ENCODE results near the gene MT3.

The MT3 gene

GRCh38 chr16:56623637-56624036 is 34.3 kb downstream of the MT3 start:
- no peaks in the 10 kb centered on the region for H4K20me1 ChIP-seq (ENCODE audit: control insufficient read depth, insufficient read depth, low read depth, low read length)
- TF ChIP-seq EZH2phosphoT487 (IDR thresholded peaks at IDR 0.05; ENCODE audit: borderline replicate concordance, low read length) (no peak), CTCF (IDR thresholded peaks at IDR 0.05; ENCODE audit: low read depth, low read length, poor library complexity, severe bottlenecking) (no peak)
- no peak overlapping the region for H3K4me2 ChIP-seq (ENCODE audit: low read length)
- H3K4me1 ChIP-seq (ENCODE audit: control insufficient read depth, low read length) = no peaks in the 10 kb centered on the region
- no peaks in the 10 kb centered on the region for H3K79me2 ChIP-seq (ENCODE audit: control insufficient read depth, low read length)
- no peak overlapping the region for H3K27ac ChIP-seq (ENCODE audit: low read depth, low read length)
- no peaks in the 10 kb centered on the region for H3K36me3 ChIP-seq (ENCODE audit: control insufficient read depth, low read length)
- H3F3A ChIP-seq (ENCODE audit: control insufficient read depth, insufficient read depth) = no peaks in the 10 kb centered on the region
- H3K9me3 ChIP-seq (ENCODE audit: control insufficient read depth, insufficient read depth, low read length) = no peaks in the 10 kb centered on the region
- H3K27me3 ChIP-seq (ENCODE audit: control insufficient read depth, low read length) = peaks cover 18% of the 10 kb centered on the region
- no peaks in the 10 kb centered on the region for H3K9me2 ChIP-seq (replicated peaks; ENCODE audit: control insufficient read depth, low read length)
- H3K4me3 ChIP-seq (ENCODE audit: low read length) = no peak overlapping the region

DNA sequence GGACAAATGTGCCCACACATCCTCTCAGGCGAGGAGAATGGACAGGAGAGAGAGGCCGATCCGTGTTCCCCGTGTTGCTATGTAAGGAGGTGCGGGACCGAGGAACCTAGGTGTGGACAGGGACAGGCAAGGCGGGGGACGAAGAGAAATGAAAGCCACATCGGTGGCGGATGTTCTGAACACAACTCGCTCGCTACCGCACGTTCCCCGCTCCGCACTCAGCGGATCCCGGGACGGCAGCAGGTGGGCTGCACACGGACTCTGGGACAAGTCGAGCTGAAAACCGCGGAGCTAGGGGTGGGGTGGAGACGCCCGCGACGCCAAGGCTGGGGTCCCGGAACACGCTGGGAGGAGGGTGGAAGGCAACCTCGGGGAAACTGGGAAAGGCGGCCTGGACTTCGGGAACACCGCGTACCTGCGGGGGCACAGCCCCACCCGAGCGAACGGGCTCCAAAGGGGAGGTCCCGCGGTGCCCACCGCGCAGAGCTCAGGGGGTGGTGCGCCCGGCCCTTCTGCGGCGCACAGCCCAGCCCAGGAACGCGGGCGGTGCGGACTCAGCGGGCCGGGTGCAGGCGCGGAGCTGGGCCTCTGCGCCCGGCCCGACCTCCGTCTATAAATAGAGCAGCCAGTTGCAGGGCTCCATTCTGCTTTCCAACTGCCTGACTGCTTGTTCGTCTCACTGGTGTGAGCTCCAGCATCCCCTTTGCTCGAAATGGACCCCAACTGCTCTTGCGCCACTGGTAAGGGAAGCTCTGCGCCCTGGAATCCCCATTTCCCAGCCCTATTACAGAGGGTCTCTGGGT is 36.0 kb downstream of the MT3 start, which contains the start of gene MT1E:
TSS of gene MT1E (plus strand) at position 642 of the 803 bp plus-strand sequence. CDS start at position 713, 71 bp downstream.
- no peak within 1 kb of the TSS for H3K4me2 ChIP-seq (ENCODE audit: low read length)
- no peak within 1 kb of the TSS for H3K27ac ChIP-seq (ENCODE audit: low read depth, low read length)
- H3K4me1 ChIP-seq (ENCODE audit: control insufficient read depth, low read length) = no peaks in the 10 kb centered on the region
- H3K4me3 ChIP-seq (ENCODE audit: low read length) = no peak within 1 kb of the TSS
- no peaks in the 10 kb centered on the region for H3K9me3 ChIP-seq (ENCODE audit: control insufficient read depth, insufficient read depth, low read length)
- no peaks in the 10 kb centered on the region for H4K20me1 ChIP-seq (ENCODE audit: control insufficient read depth, insufficient read depth, low read depth, low read length)
- H3K79me2 ChIP-seq (ENCODE audit: control insufficient read depth, low read length) = no peaks in the 10 kb centered on the region
- TF ChIP-seq CTCF (IDR thresholded peaks at IDR 0.05; ENCODE audit: low read depth, low read length, poor library complexity, severe bottlenecking) = no peak
- no peaks in the 10 kb centered on the region for H3F3A ChIP-seq (ENCODE audit: control insufficient read depth, insufficient read depth)
- no peaks in the 10 kb centered on the region for H3K9me2 ChIP-seq (replicated peaks; ENCODE audit: control insufficient read depth, low read length)
- no peaks in the 10 kb centered on the region for H3K36me3 ChIP-seq (ENCODE audit: control insufficient read depth, low read length)
- H3K27me3 ChIP-seq (ENCODE audit: control insufficient read depth, low read length) = peaks cover 18% of the 10 kb centered on the region

DNA sequence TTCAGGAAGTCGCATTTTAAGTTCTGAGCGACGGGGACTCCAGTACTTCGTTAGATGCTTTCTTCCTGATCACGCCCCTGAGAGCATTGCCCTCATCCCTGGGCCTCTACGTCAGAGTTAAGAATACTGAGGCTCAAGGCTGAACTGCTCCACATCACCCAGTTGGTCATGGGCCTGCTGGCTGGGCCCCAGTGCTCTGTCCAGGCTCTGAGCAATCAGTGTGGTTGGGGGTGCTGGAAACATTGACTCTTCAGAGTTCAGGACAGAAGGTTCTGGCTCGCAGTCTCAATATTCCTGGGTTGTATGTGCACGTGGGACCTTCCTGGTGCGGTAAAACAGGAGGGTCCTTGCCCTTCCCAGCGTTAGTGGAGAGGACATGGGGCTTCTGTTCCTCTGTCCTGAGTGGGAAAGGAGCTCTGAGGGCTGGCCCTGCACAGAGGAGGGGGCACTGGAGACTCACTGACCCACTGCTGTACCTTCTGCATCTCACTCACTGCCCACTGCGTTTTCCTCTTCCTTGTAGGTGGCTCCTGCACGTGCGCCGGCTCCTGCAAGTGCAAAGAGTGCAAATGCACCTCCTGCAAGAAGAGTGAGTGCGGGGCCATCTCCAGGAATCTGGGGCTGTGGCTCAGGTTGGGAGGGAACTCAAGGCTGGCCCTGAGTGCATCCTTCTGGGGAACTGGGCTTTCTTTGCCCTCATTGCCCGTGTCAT is 36.8 kb downstream of the MT3 start:
- H3K79me2 ChIP-seq (ENCODE audit: control insufficient read depth, low read length) = no peaks in the 10 kb centered on the region
- no peaks in the 10 kb centered on the region for H3K9me3 ChIP-seq (ENCODE audit: control insufficient read depth, insufficient read depth, low read length)
- TF ChIP-seq EZH2phosphoT487 (IDR thresholded peaks at IDR 0.05; ENCODE audit: borderline replicate concordance, low read length) (no peak), CTCF (IDR thresholded peaks at IDR 0.05; ENCODE audit: low read depth, low read length, poor library complexity, severe bottlenecking) (no peak)
- peaks cover 18% of the 10 kb centered on the region for H3K27me3 ChIP-seq (ENCODE audit: control insufficient read depth, low read length)
- no peaks in the 10 kb centered on the region for H3K36me3 ChIP-seq (ENCODE audit: control insufficient read depth, low read length)
- H3K9me2 ChIP-seq (replicated peaks; ENCODE audit: control insufficient read depth, low read length) = no peaks in the 10 kb centered on the region
- H3K4me3 ChIP-seq (ENCODE audit: low read length) = no peak overlapping the region
- H3K4me2 ChIP-seq (ENCODE audit: low read length) = no peak overlapping the region
- H3K27ac ChIP-seq (ENCODE audit: low read depth, low read length) = no peak overlapping the region
- no peaks in the 10 kb centered on the region for H3K4me1 ChIP-seq (ENCODE audit: control insufficient read depth, low read length)
- no peaks in the 10 kb centered on the region for H4K20me1 ChIP-seq (ENCODE audit: control insufficient read depth, insufficient read depth, low read depth, low read length)
- no peaks in the 10 kb centered on the region for H3F3A ChIP-seq (ENCODE audit: control insufficient read depth, insufficient read depth)

Measured in DOHH2 (cell line).